HG03045 (cell line): ENCODE measurements around the gene SAFB2.

Experiments used
- ATAC-seq: cut with Tn5 transposase; IDR thresholded peaks from one replicate; pipeline ENCODE4 v1.9.1; 2021; ENCODE audit warnings: mild to moderate bottlenecking, moderate library complexity; ENCODE audit not compliant: unreplicated experiment

The SAFB2 gene

DNA sequence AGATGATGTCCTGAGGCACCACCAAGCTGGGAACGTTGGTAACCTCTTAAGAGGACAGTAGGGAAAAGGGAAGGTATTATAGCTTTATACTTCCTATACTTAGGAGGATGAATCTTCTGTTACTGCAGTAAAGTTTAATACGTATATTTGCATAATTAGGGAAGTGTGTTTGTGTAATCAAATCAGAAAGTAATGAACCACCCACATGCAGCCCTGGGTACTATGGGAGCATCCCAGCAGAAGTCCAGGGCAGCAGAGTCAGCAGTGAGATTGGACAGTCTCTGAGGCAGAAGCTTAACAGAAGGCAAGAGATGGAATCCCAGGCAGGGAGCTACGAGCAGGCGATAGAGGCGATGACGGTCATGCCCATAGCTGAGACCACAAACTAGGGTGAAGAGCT lies 12.9 kb upstream of the SAFB2 start:
- ATAC-seq: no peak

DNA sequence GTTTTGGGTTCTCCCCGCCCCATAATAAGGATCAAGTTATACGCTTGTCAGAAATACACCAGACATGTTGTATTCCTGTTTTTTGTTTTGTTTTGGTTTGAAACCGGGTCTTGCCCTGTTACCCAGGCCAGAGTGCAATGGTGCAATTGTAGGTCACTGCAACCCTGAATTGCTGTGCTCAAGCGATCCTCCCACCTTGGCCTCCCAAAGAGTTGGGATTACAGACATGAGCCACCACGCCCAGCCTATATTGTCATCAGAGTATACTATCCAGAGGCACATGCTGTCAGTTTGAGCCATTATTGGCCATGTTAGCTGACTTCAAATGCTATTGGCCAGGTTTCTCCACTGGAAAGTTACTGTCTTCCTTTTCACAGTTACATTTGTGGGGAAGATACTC lies 10.1 kb upstream of the SAFB2 start:
- no peak for ATAC-seq

DNA sequence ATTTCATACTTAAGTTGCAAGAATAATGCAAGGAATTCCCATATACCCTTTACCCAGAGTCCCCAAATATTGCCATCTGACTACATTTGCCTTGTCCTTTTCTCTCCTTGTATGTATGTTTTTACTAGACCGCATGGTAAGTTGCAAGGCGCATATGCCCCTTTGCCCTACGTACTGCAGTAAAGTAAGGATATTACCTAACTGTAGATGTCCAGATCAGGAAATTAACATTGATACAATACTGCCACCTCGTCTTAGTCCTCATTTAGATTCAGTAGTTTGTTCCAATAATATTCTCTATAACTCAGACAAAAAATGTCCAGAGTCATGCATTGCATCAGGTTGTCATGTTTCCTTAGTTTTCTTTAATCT lies 9.7 kb upstream of the SAFB2 start:
- no peak for ATAC-seq

DNA sequence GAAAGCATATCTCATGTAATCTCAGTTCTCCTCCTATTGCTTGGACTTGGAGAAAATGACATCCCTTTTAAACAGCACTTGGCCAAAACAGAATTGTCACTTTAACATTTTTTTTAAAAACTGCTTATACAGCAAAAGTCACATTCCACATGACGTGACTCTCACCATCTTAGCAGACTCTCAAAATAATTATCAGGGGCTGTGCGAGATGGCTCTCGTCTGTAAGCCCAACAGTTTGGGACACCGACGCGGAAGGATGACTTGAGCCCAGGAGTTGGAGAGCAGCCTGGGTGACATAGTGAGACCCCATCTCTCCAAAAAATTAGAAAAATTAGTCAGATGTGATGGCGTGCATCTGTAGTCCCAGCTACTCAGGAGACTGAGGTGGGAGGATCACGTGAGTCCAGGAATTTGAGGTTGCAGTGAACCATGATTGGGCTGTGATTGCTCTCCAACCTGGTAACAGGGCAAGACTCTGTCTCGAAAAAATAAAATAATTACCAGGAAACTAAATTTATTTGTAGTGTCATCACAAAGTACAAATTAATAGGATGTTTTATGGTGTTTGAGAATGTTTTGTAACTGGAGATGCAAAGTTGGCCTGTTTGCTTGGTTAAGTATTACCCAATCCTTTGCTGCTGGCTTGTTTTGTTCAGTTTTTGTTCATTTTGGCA lies 9.1 kb upstream of the SAFB2 start:
- ATAC-seq: no peak

DNA sequence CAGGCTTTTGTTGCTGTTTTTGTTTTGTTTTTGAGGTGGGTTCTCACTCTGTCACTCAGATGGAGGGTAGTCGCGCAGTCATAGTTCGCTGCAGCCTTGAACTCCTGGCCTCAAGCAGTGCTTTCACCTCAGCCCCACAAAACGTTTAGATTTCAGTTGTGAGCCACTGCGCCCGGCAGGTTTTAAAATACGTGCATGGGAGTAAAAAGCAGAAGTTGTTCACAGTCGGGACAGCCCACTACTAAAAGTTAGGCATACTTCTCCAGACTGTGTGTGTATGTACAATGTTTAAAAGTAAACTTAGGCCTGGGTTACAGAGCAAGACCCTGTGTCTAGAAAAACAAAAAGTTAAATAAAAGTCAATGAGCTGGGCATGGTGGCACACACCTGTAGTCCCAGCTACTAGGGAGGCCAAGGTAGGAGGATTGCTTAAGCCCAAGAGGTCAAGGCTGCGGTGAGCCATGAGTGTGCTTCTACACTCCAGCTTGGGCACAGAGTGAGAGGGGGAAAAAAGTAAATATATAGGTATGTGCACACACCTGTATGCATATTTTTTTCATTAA lies 6.4 kb upstream of the SAFB2 start:
- ATAC-seq: no peak

DNA sequence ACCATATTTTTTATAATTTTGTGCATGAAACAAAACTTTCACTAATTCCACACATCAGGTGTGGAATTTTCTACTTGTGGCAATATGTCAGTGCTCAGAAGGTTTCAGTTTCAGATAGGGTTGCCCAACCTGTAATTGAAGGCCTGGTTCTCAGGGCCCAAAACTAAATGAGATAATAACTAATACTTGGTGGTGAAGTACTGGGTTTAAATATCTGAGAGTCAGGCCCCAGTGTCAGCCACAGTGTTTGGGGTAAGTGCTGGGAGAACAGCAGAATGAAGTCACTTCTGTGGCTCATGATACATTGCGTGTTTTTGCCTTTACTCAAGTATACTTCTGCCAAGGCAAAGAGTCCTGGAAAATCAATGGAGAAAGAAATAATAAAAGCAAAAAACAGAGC lies 5.9 kb upstream of the SAFB2 start:
- no peak for ATAC-seq

DNA sequence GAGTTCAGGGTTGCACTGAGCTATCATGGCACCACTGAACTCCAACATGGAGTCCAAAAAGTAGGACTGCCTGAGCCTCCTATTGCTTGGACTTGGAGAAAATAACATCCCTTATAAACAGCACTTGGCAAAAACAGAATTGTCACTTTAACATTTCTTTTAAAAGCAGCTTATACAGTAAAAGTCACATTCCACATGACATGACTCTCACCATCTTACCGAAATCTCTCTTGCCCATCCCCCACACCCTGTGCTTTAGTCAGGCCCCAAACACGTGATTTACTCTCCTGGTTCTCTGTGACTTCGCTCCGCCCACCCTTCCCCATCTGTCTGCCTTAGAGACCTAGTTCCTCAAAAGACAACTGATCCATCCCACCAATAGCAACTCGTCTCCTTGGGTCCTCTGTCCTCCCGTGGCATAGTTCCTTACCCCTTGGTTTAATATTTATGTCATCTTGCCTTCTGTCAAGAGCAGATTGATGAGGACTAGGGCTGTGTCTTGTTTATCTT lies 4.9 kb upstream of the SAFB2 start:
- no peak for ATAC-seq

DNA sequence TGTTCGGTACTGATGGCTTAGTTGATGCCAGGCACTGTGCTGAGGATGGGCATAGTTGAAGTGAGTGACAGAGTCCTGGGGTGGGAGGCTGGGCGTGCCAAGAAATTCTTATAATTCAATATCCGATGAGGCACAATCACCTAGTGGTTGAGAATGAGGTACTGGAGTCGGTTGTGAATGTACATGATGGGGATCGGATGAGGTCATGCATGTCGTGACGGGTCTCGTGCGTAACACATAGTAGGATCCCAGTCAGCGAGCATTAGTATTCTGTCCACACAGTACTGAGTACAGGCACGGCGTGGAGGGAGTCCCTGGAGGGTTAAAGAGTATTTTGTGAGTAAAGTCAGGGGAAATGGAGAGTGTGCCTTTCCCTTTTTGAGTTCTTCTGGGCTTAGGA lies 3.1 kb upstream of the SAFB2 start:
- ATAC-seq: no peak

DNA sequence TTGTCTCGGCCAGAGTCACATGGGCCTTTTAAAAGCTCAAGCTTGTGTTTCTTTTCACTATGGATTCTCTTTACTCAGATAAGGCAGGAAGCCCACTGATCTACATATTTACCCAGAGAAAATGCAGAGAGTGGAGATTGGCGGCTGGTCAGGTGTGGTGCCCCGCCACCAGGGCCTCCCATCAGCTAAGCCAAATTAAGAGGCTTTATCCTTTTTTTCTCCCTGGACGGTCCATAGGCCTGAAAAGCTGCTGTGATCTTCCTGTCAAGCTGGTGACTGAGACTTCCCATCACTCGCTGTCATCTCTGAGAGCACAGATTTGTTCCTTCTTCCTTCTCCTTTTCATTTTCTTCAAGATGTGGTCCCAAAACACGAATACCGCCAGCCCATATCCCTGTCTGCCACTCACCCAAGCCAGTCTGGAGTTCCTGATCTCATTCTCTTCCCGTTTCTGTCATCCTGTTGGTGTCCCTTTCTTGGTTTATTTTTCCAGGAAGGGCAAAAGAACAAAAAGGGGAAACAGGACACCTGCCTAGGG lies 2.2 kb upstream of the SAFB2 start:
- no peak for ATAC-seq

DNA sequence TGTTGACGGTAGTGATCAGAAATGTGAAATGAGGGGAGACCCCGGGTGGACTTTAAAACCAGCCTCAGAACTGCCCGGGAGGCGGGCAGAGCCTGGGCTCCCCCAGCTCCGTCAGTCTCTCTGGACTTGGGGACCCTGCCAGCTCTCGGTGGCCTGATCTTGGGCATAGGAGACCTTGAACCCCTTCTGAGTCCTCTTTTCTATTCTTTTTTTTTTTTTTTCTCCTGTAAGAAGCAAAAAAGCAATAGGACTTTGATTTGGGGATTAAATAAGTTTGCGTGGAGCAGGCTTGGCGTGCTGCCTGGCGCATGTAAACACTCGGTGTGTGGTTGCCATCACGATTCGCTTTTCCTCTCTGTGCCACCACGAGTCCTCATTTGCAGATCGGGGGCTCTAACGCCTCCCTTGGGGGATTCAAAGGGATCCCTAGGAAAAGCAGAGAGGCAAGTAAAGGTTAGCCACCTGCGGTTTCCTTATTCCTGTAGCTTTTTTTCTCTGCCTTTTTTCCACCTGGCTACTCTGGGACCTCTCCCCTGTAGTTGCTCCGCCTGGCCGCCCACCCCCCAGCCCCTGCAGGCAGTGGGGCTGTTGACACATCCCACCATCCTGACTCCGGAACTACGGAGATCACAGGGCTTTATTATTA lies 1.6 kb upstream of the SAFB2 start:
- ATAC-seq: no peak

DNA sequence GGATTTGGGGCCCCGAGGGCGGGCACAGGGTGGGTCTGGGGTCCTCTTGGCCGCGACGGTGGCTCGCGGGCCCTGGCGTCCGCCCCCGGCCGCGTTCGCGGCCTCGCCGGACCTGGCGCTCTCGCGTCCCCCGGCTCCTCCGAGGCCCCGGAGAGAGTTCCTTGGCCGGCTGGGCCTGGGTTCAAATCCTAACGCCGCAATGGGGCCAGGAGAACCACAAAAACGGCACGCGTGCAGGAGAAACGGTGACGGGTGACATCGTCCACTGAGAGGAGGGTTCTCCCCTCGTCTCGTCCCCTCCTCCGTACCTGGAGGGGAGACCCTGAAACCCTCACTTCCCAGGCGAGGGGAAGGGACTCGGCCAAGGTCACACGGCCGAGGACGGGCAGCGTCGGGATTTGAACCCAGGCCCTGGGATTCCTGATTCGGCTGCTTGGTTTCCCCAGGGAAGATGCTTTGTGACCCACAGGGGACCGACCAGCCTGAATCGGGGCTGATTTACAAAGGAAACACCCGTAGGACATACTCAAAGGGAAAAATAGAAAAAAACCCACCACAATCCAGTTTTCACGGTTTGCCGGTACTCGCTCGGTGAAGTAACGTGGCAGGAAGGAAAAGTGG lies 931 bp upstream of the SAFB2 start:
- peak; percentile 10 for ATAC-seq

DNA sequence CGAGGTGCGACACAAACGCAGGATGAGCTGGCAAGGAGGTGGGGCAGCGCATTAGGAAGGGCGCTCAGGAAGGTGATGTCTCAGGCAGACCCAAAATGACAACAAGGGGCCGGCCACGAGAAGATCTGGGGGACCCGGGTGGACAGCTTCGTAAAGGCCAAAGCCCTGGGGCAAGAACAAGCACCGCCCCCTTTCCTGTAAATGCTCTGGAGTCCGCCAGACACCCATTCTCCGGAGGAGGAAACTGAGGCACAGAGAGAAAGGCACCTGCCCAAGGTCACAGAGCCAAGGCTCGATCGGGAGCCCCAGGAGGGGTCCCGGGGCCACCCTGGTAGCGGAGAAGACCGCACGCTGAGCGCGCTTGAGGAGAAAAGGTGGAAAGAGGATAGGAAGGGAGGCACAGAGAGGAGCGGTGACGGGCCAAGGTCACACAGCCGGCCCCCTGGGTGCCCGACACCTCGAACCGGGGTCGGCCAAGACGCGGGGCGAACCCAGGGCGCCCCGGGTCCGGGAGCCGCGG lies 571 bp downstream of the SAFB2 start:
- ATAC-seq: peak; percentile 4

DNA sequence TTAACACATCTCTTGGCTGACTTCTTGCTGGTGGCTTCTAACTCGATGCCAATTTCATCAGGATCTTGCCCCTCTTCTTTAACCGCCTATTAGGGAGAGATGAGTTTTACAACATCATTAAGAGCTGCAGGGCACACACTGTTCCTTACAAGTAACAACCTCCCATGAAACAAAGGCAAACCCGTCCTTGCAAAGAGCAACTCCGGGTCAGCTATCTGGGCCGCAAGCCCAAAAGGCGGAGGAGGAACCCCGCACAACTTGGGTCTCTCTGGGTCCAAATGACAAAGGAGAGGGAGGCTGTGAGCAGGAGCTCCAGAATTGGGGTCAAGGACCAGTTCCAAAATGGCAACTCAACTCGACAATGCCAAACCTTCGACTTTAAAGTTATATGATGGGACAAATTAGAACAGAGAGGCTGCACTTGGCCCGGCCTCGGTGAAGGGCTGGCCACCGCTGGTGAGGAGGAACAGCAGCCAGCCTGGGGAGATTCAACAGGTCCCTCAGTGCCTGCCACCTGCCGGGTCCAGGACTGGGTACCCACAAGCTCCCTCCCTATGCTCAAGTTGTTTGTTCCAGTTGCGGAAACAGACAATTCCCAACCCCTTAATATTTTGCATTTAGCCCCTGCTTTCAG lies 1.1 kb downstream of the SAFB2 start:
- ATAC-seq: no peak

DNA sequence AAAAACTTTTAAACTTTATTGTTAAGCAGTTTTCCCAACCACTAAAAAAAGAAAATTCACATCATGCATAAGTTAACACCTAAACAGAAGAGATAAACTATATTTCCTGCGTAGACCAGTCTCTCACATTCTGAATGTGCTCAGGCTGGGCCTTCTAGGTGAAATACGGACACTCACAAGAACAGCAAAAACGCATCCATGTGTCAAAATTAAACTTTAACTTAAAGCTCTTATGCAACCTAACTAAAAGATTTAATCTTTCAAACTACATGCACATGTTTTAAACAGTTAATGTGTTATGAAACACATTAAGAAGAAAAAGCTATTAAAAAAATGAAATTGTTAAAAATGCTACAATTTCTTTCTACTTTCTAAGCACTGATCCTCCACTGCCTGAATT lies 2.6 kb downstream of the SAFB2 start:
- no peak for ATAC-seq

DNA sequence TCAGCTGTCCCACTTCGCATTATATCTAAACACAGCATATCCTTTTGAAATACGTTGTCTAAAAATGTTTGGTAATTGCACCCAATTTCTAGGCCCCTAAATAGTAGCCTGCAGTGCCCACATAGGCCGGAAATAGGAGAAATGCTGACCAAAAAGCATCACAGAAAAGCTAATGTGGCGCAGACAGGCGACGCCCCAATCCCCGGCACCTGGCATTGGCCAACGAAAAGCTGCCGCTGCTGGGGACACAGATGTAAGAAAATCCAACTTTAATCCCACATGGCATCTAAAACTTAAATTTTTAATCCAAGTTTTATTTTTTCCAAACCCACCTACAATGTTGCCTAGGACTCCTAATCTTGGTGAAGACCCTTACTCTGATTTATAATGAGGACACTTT lies 4.0 kb downstream of the SAFB2 start:
- ATAC-seq: no peak

DNA sequence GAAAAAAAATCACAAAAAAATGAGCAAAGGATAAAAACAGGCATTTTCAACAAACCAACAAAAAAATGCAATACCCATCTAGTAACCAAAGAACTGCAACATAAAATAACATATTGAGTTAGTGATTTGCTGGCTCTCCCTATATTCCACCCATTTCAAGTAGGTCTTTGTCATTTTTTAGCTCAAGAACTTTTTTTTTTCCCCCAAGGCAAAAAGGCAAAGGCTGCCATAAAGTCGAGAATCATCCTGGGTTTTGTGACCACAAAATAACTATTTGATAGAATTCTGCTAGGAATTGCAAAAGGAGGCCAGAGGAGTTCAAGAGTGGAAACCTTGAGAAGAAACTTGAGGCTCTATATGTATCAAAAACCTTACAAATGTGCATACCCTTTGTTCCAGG lies 5.5 kb downstream of the SAFB2 start:
- no peak for ATAC-seq

DNA sequence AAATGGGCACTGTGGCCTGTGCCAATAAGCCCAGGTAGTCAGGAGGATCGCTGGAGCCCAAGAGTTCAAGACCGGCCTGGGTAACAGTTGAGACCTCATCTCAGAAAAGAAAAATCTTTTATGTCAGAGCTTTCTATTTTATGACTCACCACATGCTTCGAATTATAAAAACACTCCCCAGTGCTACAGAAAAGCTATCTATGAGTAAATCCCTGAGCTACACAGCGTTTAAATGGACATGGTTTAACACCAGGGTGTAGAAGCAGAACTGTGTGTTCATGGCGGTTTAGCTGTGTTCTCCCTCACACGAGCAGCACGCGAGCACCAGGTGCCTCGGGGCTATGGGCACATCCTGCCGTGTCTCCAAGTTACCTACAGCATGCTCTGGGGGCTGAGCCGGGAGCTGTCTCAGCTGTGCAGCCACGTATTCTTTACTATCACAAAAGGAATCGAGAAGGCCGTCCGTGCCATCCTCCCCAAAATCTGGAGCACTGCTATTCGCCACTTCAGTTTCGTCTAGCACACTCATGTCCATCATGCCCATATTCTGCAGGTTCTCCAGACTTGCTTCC lies 6.7 kb downstream of the SAFB2 start:
- no peak for ATAC-seq

DNA sequence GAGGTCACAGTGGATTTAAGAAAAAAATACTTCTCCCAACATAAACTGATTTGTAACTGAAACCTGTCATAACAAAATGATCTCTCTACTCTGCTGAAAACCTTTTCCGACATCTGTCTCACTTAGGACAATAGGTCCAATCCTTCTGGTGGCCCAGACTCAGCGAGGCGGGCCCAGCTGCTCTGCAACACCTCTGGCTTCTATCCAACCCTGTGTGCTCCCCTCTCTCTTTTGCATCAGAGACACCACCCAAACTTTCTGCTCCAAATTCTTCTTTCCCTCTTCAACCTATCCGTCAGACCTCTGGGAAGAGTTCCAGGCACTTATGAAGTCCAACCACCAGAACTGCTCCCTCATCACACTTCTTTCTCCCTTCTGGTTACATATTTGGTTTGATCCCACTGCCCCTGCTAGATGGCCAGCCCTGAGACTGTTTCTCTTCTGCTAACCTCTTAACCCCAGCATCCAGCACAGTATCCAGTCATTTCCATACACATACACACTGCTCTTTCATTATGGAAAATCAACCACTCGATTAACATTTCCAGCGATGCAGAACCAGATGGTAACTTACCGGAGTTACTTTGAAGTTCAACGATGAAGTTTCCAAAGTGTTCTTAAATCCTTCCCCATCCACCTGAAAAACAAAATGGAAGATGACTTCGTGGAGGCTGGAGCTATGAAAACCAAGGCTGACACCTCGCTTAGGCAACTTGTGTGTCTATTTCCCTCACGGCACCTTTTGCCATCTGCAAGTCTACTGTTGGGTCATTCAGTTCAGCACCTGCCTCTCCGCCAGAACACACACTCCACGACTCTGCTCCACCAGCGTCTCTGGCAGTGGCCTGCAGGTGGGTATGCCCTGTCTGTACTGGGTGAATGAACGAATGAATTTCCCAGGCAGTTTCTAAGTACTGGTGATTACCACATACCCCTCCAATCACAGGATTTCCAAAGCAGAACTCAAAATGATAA lies 9.4 kb downstream of the SAFB2 start:
- no peak for ATAC-seq

DNA sequence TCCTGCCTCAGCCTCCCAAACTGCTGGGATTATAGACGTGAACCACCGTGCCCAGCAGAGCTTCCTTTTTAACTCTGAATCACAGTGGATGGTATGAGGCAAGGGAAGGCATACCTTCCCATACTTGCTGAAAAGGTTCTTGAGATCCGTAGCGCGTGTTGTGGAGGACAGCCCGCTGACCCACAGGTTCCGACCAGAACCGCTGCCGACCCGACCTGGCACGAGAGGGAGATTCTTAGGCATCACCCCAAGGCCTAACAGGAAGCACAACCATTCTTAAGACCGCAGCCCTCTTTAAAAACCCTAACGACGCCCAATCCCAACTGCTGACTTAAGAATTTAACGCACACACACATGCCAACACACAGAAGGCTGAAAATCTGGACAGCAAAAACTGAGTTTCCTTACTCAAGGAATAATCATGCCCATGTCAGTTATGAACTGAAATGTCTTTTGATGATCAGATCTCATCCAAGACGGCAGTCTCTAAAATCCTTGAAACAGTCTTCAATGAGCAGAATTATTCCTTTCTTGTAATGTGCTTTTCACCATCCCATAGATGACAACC lies 12.6 kb downstream of the SAFB2 start:
- ATAC-seq: no peak
